Measurements from ENCODE around the gene MDFI.

GRCh38 chr6:41692730-41693129 lies 54.5 kb downstream of the MDFI start:
- TF ChIP-seq CTCF (IDR thresholded peaks at IDR 0.05), result no peak
- TF ChIP-seq POLR2A (IDR thresholded peaks at IDR 0.05), result no peak

Data from testis (tissue), 2 donors.